H54 (cell line): ENCODE measurements around the gene MALSU1.

Source experiments
- DNase-seq: peaks from one replicate; pipeline ENCODE4 v3.0.0; 2011; ENCODE audit warnings: low spot score, mixed read lengths; ENCODE audit not compliant: insufficient read length
- FAIRE-seq: peaks from 3 replicates; lab custom pipeline; 2011; peaks lifted over from hg19 to GRCh38; lab: Jason Lieb, UNC
- POLR2A ChIP-seq: IDR thresholded peaks from 2 replicates; pipeline ENCODE4 v1.6.1; 2011; ENCODE audit warnings: low read depth, mild to moderate bottlenecking, low read length

MALSU1 gene

DNA sequence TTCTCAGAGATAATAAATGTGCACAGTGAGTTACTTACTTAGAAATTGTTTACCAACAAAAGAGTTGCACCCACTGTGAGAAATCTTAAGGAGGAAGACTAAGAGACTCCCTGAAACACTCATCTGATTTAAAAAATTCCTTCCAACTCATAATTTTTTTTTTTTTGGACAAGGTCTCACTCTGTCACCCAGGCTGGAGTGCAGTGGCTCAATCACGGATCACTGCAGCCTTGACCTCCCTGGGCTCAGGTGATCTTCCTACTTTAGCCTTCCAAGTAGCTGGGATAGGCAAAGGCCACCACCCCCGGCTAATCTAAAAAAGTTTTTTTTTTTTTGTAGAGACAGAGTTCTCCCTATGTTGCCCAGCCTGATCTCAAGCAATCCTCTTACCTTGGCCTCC lies 36.0 kb downstream of the MALSU1 start:
- no peak for TF ChIP-seq POLR2A
- DNase-seq, result no peak
- no peak for FAIRE-seq

DNA sequence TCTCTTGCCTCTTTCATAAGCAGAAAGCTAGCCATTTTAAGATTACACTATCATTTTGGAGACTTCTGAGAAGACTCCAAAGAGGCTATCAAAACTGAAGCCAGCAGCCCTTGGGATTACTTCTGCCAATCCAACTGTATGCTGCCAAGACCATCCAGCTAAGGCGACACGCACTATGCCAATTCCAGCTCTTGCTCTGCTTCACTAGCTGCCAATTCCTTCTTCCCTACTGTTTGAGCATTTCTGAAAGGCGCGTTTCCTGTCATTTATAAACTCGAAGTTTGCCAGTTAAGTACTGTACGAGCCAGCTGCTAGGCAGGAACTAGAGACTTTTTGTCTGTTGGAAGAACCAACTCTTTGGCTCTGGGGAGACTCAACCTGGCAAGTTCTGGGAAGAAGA lies 36.5 kb downstream of the MALSU1 start:
- no peak for FAIRE-seq
- TF ChIP-seq POLR2A, result no peak
- DNase-seq, result no peak

DNA sequence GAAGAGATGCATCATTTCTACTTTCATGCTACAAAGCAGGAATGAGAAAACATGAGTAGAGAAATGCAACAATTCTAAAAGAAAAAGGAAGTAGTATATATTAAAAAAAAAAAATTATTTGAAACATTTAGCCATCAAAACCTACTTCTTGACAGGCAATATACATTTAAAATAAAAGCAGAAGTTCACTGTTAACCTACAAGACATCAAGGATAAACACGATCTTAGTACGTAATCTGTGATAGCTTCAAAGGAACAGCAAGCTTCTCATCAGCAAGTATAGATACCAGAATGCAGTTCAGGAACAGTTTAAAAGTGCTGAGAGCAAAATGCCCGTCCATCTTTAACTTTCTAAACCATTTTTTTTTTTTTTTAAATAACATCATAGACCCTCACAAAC lies 36.9 kb downstream of the MALSU1 start:
- DNase-seq (no peak), FAIRE-seq (no peak)
- TF ChIP-seq POLR2A, result no peak

DNA sequence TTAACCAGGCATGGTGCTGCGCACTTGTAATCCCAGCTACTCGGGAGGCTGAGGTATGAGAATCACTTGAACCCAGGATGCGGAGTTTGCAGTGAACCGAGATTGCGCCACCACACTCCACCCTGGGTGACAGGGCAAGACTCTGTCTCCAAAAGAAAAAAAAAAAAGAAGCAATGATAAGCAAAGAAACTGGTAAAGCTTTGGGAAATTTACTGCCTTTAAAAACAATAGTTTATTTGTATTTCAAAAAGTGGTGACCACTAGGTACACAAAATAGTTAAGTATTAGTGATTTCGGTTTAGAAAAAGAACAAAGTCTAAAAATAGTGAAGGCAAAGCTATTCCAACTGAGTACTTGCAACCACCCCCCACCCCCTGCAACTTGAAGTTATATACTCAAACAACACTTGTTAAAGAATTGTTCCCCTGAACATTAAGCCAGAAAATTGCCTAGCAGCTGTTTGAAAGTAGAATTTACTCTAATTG lies 37.7 kb downstream of the MALSU1 start:
- FAIRE-seq, result no peak
- no peak for TF ChIP-seq POLR2A
- no peak for DNase-seq

DNA sequence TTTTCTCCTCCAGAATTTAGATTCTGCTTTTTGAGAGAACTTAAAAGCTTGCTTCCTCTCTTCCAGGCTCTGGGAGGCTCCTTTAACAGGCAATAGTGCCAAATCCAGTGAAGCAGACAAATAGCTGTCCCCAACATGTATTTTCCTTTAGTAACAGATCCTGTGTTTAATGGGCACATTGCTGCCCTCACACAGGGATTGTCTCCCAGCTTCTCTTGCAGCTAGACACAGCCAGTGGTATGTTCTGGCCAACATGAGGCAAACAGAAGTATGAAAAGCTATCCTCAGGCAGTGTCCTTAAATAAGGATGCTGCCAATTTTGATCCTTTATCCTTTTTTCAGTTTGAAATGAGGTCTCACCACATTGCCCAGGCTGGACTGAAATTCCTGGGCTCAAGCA lies 38.2 kb downstream of the MALSU1 start:
- FAIRE-seq (no peak), DNase-seq (no peak)
- TF ChIP-seq POLR2A, result no peak

DNA sequence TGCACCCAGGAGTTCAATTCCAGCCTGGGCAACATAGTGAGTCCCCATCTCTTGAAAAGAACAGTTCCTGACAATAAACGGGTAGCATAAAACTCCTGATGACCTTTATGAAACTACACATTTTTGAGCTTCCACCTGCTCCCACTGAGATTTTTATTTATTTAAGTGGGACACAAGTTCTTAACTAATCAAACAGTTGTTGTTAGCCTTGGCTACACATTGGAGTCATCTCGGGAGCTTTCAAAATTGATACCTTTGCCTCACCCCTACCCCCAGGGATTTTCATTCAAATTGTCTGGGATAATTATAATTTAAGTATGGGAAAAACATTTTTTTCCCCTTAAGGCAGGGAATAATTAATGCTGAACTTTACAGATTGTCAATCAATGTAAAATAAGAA lies 39.3 kb downstream of the MALSU1 start:
- no peak for FAIRE-seq
- no peak for TF ChIP-seq POLR2A
- DNase-seq, result no peak

DNA sequence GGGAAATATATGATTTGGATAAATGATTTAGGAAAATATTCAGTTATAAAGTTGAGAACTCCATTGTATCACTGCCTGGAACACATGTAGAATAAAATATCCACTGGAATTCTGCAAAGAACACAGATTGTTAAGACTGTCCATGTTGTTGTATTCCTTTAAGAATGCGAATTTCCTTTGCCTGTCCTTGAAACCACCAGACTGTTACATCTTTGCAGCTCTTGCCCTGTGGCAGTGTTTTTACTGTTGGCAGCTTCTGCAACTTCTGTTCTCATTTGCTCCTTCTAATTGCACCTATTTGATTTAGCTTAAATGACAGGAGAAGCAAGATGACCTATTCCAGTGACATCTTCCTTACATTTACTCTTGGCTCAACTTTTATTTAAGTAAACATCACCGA lies 39.7 kb downstream of the MALSU1 start:
- no peak for FAIRE-seq
- DNase-seq, result no peak
- TF ChIP-seq POLR2A, result no peak

DNA sequence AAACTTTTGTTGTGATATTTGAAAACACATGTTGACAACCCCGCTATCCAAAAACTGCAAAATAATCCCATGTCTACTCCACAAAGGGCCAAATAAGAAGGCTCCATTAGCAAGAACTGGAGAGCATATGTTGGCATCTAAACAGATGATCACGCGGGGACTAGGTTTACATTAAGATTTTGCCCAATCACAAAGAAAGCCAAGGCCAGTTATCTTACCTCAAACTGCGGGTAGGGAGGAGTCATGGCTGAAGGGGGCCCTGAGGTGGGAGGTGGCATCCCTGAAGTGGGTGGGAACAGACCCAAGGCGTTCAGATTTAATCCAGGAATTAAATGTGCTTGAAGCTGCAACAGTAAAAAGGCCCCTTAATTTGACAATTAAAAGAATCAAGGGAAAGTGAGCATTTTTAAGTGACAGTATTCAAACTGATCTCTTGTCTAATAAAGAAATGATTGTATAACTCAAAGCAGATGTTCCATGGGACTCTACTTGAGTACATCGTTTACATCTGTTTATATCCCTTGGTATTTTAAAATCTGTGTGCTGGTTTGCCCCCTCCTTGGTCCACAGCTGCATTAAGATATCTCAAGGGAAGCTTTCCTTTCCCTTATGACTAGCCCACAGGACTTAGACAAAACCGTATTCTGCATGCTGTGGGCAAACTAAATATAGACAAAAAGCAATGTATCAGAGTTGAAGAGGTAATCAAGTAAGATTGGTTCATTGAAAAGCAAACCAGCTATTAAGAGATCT lies 42.9 kb downstream of the MALSU1 start:
- no peak for TF ChIP-seq POLR2A
- DNase-seq (no peak), FAIRE-seq (no peak)

DNA sequence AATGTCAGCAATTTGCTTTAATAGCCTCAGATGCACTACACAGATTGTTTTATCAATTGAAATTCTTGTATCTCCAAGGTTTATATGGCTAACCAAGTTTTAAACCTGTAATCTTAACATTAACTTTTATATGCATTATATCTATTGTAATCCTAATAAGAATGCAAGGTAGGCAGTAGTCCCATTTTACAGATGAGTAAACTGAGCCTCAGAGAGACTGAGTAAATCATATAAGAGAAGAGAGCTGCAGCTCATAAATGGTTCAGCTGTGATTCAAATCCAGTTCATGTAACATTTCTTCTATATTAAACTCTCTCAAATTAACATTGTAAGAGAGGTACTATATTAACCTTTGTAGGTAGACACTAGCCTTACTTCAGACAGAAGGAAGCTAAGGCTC lies 44.0 kb downstream of the MALSU1 start:
- FAIRE-seq (no peak), DNase-seq (no peak)
- TF ChIP-seq POLR2A, result no peak

DNA sequence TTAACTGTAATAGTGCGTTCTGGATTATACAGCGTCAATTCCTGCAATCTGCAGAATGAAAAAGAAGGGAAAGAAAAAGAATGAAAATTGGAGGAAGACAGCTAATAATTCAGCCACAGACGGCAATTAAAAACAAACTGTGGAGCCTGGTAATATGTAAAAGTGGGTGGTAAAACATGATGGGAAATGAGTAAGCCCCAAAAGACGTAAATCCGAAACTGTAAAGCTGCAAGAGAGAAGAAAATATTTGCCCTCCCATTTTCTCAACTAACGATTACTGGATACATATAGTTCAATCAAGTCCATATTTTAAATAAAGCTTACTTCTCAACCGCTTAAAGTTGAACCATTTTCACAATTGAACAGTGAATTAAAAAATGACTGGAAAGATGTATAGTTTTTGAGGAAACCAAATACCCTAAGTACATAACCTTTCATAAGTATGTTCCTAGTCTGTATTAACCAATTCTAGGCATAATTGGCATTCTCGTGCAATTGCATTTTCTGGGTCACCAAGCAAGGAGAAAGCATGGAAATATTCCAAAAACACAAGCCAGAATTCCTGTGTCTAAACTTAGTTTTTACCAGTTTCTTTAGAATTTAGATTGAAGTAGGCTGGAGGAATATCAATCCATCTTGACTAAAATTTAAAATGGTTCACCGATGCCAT lies 44.8 kb downstream of the MALSU1 start:
- DNase-seq (no peak), FAIRE-seq (no peak)
- no peak for TF ChIP-seq POLR2A

DNA sequence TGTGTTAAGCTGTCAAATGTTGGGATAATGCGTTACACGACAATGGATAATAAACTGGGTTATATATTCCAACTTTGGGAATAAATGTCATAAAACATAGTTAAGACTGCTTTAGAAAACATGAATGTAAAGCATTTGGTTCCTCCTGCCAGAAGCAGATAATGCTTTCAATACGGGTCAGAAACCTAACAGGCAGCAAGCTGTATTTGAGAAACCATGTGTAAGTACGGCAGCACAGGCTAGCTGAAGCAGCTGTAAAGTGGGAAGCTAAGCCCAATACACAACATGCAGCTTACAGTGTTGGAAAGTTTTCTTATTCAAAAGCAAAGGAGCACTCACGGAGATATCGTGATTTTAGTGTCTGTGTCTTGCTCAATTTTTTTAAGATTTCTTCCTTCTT lies 46.5 kb downstream of the MALSU1 start:
- DNase-seq, result no peak
- no peak for TF ChIP-seq POLR2A
- no peak for FAIRE-seq

DNA sequence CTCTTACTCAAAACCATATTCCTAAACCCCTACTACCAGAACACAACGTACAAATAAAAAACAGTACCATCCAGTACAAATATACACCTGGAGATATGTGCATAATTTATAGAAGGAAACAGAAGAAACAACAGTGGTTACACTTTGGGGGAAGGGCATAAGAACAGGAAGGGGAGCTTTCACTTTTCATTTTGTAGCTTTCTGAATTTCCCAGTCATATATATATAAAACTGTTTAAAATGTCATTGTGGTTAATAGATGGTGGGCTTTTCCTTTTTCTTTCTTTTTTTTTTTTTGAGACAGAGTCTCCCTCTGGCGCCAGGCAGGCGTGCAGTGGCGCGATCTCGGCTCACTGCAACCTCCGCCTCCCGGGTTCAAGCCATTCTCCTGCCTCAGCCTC lies 47.2 kb downstream of the MALSU1 start:
- TF ChIP-seq POLR2A, result no peak
- DNase-seq (no peak), FAIRE-seq (no peak)

DNA sequence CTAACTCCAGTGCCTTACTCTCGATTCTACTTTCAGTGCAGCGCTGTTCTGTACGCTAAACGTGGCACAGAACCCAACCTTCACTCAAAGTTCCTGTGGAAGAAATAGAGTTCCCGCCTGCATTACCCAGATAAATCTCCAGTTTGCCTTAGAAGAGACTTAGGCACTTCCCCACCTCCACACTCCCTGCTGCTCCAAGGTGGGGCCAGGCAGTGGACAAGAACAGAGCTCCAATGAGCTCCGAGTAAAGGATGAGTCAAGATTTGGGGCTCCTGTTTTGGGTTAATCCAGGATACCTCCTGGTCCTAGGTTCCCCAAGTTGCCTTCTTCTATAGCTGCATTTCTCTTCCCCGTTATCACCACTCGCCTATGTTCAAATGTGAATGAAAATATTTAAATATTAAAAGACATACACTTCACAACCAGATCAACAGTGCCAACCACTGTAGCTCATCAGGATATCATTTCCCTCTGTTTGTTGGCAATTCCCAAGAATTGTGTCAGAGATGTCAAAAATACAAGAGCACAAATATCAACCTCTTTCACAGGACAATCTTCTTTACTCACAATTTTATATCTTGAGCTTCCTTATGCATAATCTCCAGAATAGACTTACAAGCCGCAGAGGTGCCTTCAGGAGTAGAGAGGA lies 48.0 kb downstream of the MALSU1 start:
- DNase-seq, result peak; percentile 61
- FAIRE-seq, result no peak
- TF ChIP-seq POLR2A, result no peak

DNA sequence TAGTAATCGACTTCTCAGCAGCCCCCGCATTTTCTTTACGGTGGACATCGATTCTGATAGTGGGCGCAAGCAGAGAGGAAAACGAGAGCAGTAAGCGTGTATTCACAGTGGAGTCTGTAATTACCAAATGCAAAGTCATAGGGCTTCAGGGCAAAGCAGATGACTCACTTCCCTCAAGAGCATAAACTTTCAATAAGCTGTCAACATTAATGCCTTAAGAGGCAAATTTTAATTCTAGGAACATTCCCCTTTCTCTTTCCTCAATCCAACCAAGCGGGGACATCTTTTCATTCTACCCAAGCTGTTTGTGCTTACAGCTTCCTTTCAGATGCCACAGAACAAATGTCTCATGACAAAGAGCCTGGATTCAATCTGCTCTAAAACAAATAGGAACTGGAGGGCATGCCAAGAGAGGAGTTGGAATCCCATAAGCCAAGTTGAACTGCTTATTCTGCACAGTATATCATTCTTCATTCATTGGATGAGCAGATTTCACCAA lies 48.6 kb downstream of the MALSU1 start:
- FAIRE-seq (peak; percentile 88), DNase-seq (peak; percentile 59)
- no peak for TF ChIP-seq POLR2A
